GM23248 (cell line): ENCODE results near the gene FBXO2. TPM values are rescaled to one million over a fixed set of nuclear protein-coding genes. Genes with fewer than 3 reads are reported as not detected.

ENCODE experiments used
- DNase-seq: peaks from one replicate; pipeline ENCODE4 v3.0.0-alpha.2; 2015
- H2AFZ ChIP-seq: fragments of 200-600 bp; sonication (generic); 2 replicates; pipeline ENCODE4 v1.6.1; 2016; ENCODE audit warnings: antibody characterized with exemption
- H3F3A ChIP-seq: fragments of 200-600 bp; sonication (generic); 2 replicates; pipeline ENCODE4 v1.6.1; 2016; ENCODE audit warnings: mild to moderate bottlenecking, antibody characterized with exemption, mixed run types; ENCODE audit not compliant: insufficient read depth
- H3K27ac ChIP-seq: fragments of 200-600 bp; sonication (generic); 2 replicates; pipeline ENCODE4 v1.5.1; 2016; ENCODE audit warnings: mild to moderate bottlenecking
- H3K27me3 ChIP-seq: fragments of 200-600 bp; sonication (generic); replicated peaks from 2 replicates; pipeline ENCODE4 v1.6.1; 2016; ENCODE audit warnings: mild to moderate bottlenecking; ENCODE audit not compliant: insufficient read depth
- H3K36me3 ChIP-seq: fragments of 200-600 bp; sonication (generic); 2 replicates; pipeline ENCODE4 v1.6.1; 2016; ENCODE audit warnings: low read depth, mild to moderate bottlenecking
- H3K4me1 ChIP-seq: fragments of 200-600 bp; sonication (generic); 2 replicates; pipeline ENCODE4 v1.6.1; 2016; ENCODE audit warnings: mild to moderate bottlenecking; ENCODE audit not compliant: insufficient read depth
- H3K4me2 ChIP-seq: fragments of 200-600 bp; sonication (generic); one replicate; pipeline ENCODE4 v1.6.1; 2016; ENCODE audit warnings: mild to moderate bottlenecking; ENCODE audit not compliant: unreplicated experiment
- H3K4me3 ChIP-seq: fragments of 200-600 bp; sonication (generic); 2 replicates; pipeline ENCODE4 v1.5.1; 2016; ENCODE audit warnings: mild to moderate bottlenecking
- H3K79me2 ChIP-seq: fragments of 200-600 bp; sonication (generic); 2 replicates; pipeline ENCODE4 v1.6.1; 2016; ENCODE audit warnings: mild to moderate bottlenecking; ENCODE audit not compliant: insufficient read depth
- H3K9ac ChIP-seq: fragments of 200-600 bp; sonication (generic); 2 replicates; pipeline ENCODE4 v1.6.1; 2016; ENCODE audit warnings: mild to moderate bottlenecking
- H3K9me2 ChIP-seq: fragments of 200-600 bp; sonication (generic); 2 replicates; pipeline ENCODE4 v1.6.1; 2016; ENCODE audit warnings: mixed run types, mild to moderate bottlenecking, moderate library complexity; ENCODE audit not compliant: insufficient read depth
- H3K9me3 ChIP-seq: fragments of 200-600 bp; sonication (generic); one replicate; pipeline ENCODE4 v1.6.1; 2017; ENCODE audit warnings: low read depth
- H4K20me1 ChIP-seq: fragments of 200-600 bp; sonication (generic); 2 replicates; pipeline ENCODE4 v1.6.0; 2016; ENCODE audit not compliant: insufficient read depth
- EZH2 ChIP-seq: fragments of 200-600 bp; sonication (generic); IDR thresholded peaks from 2 replicates; pipeline ENCODE4 v1.6.1; 2018; ENCODE audit warnings: antibody characterized with exemption, mild to moderate bottlenecking; ENCODE audit not compliant: insufficient read depth, poor library complexity, severe bottlenecking
- EZH2phosphoT487 ChIP-seq: fragments of 200-600 bp; sonication (generic); IDR thresholded peaks from 2 replicates; pipeline ENCODE4 v1.6.1; 2018; ENCODE audit warnings: antibody characterized with exemption, moderate library complexity, mild to moderate bottlenecking, low read depth; ENCODE audit not compliant: insufficient read depth
- WGBS, 2 experiments: methylation state at CpG; one replicate each; pipeline ENCODE4 v1.1.6; 2015 to 2017; ENCODE audit warnings: low lambda C conversion rate in 2 of 2, low coverage in 1 of 2; ENCODE audit errors: missing lambda C conversion rate in 2 of 2; 5-methylcytosine and 5-hydroxymethylcytosine counted together
- in situ Hi-C: fragments of 300-500 bp; cut with MboI; formaldehyde crosslinking; loops from 2 replicates; pipeline ENCODE4 v1.15.0; 2020
- polyA plus RNA-seq: library from polyadenylated mRNA; unstranded; fragments of >200 nt; fragmentation: Nextera tagmentation; extraction: Ambion mirVana; gene quantifications from 2 replicates; pipeline ENCODE4 v1.2.1, GENCODE V29; 2016
- total RNA-seq: library from RNA; depleted of rRNA; stranded (reverse); fragments of >200 nt; shearing (Covaris generic); gene quantifications from 2 replicates; pipeline ENCODE4 v1.2.3, GENCODE V29; 2014

The FBXO2 gene
- total and polyA plus RNA-seq, 2 experiments from 2014 or later = 0.54 to 1.1 TPM

DNA sequence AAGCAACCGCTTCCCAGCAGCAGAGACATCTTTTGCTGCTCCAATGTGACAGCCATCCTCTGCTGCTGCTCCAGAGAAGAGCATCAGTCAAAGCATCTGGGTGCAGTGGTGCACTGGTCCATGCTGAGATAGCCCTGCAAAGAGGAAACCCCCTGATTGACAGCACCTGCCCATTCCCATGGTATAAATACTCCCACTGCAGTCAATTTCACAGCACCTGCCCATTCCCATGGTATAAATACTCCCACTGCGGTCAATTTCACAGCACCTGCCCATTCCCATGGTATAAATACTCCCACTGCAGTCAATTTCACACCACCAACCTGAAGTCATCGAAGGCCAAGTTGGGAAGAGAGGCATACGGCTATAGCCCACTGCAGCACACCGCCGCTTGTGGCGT is 25.5 kb downstream of the FBXO2 start:
- H3K9ac ChIP-seq = no peak overlapping the region
- no peaks in the 10 kb centered on the region for H3K4me1 ChIP-seq
- TF ChIP-seq EZH2phosphoT487 (no peak), EZH2 (no peak)
- no peaks in the 10 kb centered on the region for H3K9me2 ChIP-seq
- H3K9me3 ChIP-seq = no peaks in the 10 kb centered on the region
- H3K4me2 ChIP-seq = no peak overlapping the region
- no peak for DNase-seq
- no peaks in the 10 kb centered on the region for H3K36me3 ChIP-seq
- H3K27me3 ChIP-seq = peaks cover 3% of the 10 kb centered on the region
- 59 to 63% methylated on average over 7 of the region's 7 CpGs for WGBS, 2 experiments
- no peak overlapping the region for H2AFZ ChIP-seq
- in situ Hi-C loops = no loop called here
- H3K4me3 ChIP-seq = no peak overlapping the region
- H4K20me1 ChIP-seq = no peaks in the 10 kb centered on the region
- no peaks in the 10 kb centered on the region for H3F3A ChIP-seq
- no peak overlapping the region for H3K27ac ChIP-seq
- no peaks in the 10 kb centered on the region for H3K79me2 ChIP-seq

GRCh38 chr1:11626551-11626950 is 27.7 kb downstream of the FBXO2 start:
- no peak for TF ChIP-seq EZH2phosphoT487
- in situ Hi-C loops = no loop called here
- Histone ChIP-seq H3K9me2 (no peaks in the 10 kb centered on the region), H3K27me3 (peaks cover 3% of the 10 kb centered on the region), H3K36me3 (no peaks in the 10 kb centered on the region), H3K9me3 (no peaks in the 10 kb centered on the region), H3K79me2 (no peaks in the 10 kb centered on the region), H3K4me1 (no peaks in the 10 kb centered on the region), H3K27ac (no peak overlapping the region), H4K20me1 (no peaks in the 10 kb centered on the region), H3F3A (no peaks in the 10 kb centered on the region), H3K4me2 (no peak overlapping the region), H3K9ac (no peak overlapping the region), H3K4me3 (no peak overlapping the region), H2AFZ (no peak overlapping the region)
- no peak for DNase-seq
- 38 to 39% methylated on average over 3 of the region's 3 CpGs for WGBS, 2 experiments

DNA sequence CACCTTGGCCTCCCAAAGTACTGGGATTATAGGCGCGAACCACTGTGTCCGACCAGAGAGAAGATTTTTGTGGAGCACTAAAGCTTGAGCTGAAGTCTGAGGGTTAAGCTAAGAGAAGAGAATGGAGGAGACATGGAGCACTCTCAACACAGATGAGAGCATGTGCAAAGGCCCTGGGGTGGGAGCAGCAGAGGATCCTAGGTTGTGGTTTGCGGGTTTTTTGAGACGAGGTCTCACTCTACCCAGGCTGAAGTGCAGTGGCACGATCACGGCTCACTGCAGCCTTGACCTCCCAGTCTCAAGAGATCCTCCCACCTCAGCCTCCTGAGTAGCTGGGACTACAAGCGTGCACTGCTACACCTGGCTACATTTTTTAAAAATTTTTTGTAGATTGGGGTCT is 30.5 kb downstream of the FBXO2 start:
- no peak overlapping the region for H3K4me3 ChIP-seq
- no peaks in the 10 kb centered on the region for H3K9me2 ChIP-seq
- TF ChIP-seq EZH2 (no peak), EZH2phosphoT487 (no peak)
- H3K36me3 ChIP-seq = no peaks in the 10 kb centered on the region
- DNase-seq = no peak
- no peak overlapping the region for H3K4me2 ChIP-seq
- H3K9me3 ChIP-seq = no peaks in the 10 kb centered on the region
- H3F3A ChIP-seq = no peaks in the 10 kb centered on the region
- 47 to 49% methylated on average over 8 of the region's 8 CpGs for WGBS, 2 experiments
- H3K79me2 ChIP-seq = no peaks in the 10 kb centered on the region
- H3K27me3 ChIP-seq = peaks cover 4% of the 10 kb centered on the region; the same call in 1 of the 2 replicates
- H4K20me1 ChIP-seq = no peaks in the 10 kb centered on the region
- no peak overlapping the region for H3K9ac ChIP-seq
- no peaks in the 10 kb centered on the region for H3K4me1 ChIP-seq
- in situ Hi-C loops = no loop called here
- H3K27ac ChIP-seq = no peak overlapping the region
- H2AFZ ChIP-seq = no peak overlapping the region

GRCh38 chr1:11622398-11622797 is 31.8 kb downstream of the FBXO2 start:
- no peaks in the 10 kb centered on the region for H3K79me2 ChIP-seq
- H3K27ac ChIP-seq = no peak overlapping the region
- no peak for TF ChIP-seq EZH2phosphoT487
- no peak for TF ChIP-seq EZH2
- no peaks in the 10 kb centered on the region for H4K20me1 ChIP-seq
- H3K9me2 ChIP-seq = no peaks in the 10 kb centered on the region
- in situ Hi-C loops = no loop called here
- no peaks in the 10 kb centered on the region for H3K9me3 ChIP-seq
- no peaks in the 10 kb centered on the region for H3F3A ChIP-seq
- no peak for DNase-seq
- WGBS, 2 experiments = 11 to 15% methylated on average over 3 of the region's 3 CpGs
- H3K27me3 ChIP-seq = peaks cover 10% of the 10 kb centered on the region; the same call in 1 of the 2 replicates
- no peak overlapping the region for H3K9ac ChIP-seq
- no peak overlapping the region for H3K4me2 ChIP-seq
- H3K4me1 ChIP-seq = no peaks in the 10 kb centered on the region
- no peaks in the 10 kb centered on the region for H3K36me3 ChIP-seq
- no peak overlapping the region for H2AFZ ChIP-seq
- no peak overlapping the region for H3K4me3 ChIP-seq

DNA sequence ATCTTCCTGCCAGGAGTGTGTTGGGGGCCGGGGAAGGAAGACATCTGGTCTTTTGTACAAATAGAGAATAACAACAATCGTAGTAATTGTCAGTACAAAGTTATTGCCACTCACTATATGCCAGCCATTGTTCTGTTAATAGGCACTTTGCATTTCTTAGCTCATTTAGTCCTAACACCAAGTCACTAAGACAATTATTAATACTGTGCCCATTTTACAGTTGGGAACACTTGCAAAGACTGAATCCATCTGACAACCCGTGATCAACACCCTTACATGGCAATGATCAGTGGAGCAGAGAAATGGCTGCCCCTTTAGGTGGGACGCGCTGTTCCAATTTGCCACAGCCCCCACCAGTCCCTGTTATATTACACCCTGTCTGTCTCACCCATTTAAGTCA is 33.3 kb downstream of the FBXO2 start:
- Histone ChIP-seq H3K36me3 (no peaks in the 10 kb centered on the region), H3K4me1 (no peaks in the 10 kb centered on the region), H3K27ac (no peak overlapping the region), H3K9me2 (no peaks in the 10 kb centered on the region), H3K4me2 (no peak overlapping the region), H3K9me3 (no peaks in the 10 kb centered on the region), H4K20me1 (no peaks in the 10 kb centered on the region), H3K79me2 (no peaks in the 10 kb centered on the region), H3K4me3 (no peak overlapping the region), H3K9ac (no peak overlapping the region), H2AFZ (no peak overlapping the region), H3K27me3 (peaks cover 10% of the 10 kb centered on the region; the same call in 1 of the 2 replicates), H3F3A (no peaks in the 10 kb centered on the region)
- DNase-seq = no peak
- TF ChIP-seq EZH2phosphoT487 = no peak
- no peak for TF ChIP-seq EZH2
- in situ Hi-C loops = no loop called here
- WGBS, 2 experiments = 46 to 48% methylated on average over 5 of the region's 5 CpGs
